HG03571 (cell line): ENCODE measurements around the gene ADRA1B.
A peak's percentile ranks its signal among the peaks of the same experiment; 100 is the strongest.
"Not testable (repeated sequence)": the region's sequence is repeated elsewhere in the genome, so short reads cannot be mapped to it uniquely, and the experiment has no call there.

ENCODE experiments used
- ATAC-seq: cut with Tn5 transposase; IDR thresholded peaks from one replicate; pipeline ENCODE4 v1.9.1; 2021; ENCODE audit not compliant: unreplicated experiment

The ADRA1B gene

GRCh38 chr5:159965838-159966128 is 49.5 kb downstream of the ADRA1B start:
- not testable (repeated sequence) for ATAC-seq

DNA sequence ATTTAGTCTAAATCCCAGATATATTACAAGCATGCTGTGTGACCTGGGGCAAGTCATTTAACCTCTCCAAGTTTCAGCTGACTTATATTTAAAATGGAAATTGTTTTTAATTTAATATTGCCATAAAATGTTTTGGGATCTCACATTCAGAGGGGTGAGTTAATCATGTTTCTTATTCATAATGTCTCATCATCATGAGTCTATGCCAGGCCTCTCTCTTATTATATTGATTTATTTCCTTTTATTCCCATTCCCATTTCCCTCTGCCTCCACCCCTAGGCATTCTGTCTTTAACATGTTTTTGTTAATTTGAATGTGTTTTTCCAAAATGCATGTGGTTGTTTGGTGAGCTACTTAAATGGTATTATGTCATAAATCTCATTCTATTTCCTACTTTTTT is 53.7 kb downstream of the ADRA1B start:
- ATAC-seq = no peak

DNA sequence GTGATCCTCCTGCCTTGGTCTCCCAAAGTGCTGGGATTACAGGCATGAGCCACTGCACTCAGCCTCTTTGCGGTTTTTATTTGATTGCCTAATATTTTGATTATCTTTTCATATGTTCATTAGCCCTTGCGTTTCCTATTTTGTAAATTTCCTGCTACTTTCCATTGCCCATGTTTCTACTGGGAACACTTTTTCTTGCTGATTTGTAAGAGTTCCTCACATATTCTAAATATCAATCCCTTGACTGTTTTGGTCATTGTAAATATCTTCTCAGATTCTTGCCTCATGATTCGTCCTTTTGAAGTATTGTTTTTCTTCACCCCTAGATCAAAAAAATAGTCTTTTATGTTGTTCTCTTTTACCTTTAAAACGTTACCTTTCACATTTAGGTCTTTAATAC is 54.8 kb downstream of the ADRA1B start:
- no peak for ATAC-seq

DNA sequence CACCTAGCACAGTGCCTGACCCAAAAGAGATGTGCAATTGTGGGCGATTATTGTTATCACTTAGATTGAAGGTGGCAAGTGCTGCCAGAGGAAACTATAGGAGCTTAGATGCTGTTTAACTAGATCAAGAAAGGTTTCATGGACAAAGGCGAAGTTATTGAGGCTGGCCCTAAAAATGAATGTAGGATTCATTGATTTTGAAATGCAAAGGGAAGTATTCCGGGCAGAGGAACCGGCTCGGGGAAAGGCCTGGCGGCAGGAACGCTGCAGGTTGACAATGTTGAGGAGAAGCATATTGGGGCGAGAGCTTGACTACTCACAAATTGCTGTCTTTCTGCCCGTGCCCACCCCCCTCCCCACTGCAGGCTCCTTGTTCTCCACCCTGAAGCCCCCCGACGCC is 55.2 kb downstream of the ADRA1B start:
- ATAC-seq = no peak

DNA sequence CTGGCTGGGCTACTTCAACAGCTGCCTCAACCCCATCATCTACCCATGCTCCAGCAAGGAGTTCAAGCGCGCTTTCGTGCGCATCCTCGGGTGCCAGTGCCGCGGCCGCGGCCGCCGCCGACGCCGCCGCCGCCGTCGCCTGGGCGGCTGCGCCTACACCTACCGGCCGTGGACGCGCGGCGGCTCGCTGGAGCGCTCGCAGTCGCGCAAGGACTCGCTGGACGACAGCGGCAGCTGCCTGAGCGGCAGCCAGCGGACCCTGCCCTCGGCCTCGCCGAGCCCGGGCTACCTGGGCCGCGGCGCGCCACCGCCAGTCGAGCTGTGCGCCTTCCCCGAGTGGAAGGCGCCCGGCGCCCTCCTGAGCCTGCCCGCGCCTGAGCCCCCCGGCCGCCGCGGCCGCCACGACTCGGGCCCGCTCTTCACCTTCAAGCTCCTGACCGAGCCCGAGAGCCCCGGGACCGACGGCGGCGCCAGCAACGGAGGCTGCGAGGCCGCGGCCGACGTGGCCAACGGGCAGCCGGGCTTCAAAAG is 55.7 kb downstream of the ADRA1B start:
- no peak for ATAC-seq

GRCh38 chr5:159972538-159973362 is 56.5 kb downstream of the ADRA1B start:
- ATAC-seq = no peak

DNA sequence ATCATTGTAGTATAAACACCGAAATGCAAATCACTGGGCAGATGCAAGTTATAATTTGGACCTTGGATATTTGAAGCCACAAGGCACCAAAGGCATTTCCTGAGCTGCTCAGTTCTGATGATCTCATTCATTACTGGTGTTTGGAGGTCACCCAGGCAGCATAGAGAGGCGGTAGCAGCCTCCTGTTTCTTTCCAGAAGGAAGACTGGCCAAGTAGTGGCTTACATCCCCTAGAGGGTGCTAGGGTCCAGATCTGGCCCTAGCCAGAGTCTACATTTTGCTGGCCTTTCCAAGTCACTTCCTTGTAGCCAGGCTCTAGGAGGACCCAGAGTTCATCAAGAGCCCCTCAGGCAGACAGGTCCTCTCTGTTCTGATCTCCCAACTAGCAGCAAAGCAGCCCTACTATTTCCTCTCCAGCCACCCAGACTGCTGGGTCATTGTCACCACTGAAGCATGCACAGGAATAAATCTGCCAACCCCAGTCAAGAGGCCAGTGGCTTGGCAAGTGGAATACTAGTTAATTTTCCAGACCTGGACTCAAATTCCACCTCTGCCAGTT is 59.3 kb downstream of the ADRA1B start:
- no peak for ATAC-seq

DNA sequence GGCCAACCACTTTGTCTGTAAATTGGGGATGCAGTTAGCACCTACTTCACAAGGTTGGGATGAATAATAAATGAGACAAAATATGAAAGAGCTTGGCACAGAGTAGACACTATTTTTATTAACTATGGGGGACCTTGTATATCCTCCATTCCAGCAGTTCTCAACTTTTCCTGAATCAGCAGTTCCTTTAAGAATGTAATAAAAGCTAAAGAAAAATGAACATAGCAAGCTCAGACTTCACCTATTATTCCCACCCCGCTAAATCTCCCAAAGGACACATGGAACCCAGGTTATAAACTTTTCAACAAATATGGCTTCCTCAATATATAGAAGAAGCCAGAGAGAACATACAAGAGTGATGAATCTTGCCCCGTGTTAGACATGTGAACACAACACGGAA is 60.6 kb downstream of the ADRA1B start:
- ATAC-seq = no peak

DNA sequence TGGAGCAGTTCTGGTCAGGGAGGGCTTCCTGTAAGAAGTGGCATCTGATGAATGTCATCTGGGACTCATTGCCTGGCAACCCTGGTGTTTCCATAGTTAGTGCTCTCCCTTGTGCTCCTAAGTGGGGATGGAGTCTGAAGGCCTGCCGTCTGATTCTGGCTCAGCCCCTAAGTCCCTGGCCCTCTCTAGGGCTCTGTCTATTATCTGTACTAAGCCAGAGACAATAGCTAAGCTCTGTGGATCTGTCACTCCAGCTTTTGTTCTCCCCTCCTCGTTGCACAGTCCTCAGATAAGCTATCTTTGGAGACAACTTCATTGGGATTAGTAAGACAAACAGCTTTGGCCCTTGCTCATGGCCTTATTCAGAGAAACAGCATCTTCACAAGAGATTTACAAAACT is 62.1 kb downstream of the ADRA1B start:
- ATAC-seq = no peak

DNA sequence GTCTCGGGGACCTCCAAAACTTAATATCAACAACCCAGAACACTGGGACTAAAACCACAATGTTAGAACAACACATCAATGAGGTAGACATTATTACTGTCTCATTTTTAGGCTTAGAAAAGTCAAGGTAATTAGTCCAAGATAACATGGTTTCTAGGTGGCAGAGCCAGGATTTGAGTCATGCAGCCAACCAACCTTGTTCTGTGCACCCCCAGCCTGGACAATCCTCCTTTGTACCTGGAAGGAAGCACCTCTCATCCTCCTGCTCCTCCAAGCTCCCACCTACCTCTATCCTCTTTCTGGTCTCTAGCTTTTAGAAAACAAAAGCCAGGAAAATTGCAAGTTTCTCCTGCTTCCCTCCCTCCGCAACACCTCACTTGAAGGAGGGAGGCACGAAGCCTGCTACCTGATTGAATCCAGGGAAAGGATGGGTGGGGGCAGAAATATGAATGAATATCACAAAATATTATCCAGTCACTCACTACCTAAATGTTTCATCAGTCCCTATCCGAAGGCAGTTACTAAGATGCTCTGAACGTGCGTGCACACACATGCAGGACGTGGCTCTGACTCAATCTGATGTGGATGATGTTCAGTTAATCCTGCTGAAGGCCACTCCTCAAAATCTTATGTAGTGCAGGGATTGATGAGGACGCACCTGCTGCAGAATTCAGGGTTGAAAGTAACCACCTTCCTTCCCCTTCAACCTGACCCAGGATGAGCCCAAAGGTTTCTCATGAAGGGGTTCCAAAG is 66.3 kb downstream of the ADRA1B start:
- ATAC-seq = no peak

DNA sequence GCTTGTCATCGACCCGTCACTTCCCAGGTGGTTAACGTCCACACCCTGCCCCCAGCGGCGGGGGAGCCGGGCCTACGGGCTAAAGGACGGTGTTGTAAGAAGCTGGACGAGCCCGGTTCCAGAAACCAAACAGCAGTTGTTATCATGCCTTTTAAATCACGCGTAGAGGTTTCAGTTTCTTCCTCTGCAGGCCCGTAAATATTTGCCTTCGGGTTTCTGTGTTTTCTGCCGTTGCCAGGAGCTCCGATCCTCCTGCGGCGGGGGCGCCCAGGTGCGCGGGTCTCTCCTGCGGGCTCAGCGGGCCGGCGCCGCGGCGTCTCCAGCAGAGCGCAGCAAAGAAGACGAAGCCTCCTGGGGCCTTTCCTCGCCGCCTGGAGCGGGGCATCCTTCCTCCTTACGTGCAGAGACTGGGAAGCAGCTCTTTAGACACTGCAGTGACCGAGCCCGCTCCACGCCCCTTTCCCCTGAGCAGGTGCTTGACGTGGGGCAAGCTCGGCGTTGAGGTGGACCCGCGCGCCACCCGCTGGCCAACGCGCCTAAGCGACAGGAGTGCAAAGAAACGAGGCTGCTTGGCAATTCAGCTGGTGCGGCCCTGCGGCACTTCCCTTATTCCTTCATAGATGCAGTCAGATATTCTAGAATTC is 70.9 kb downstream of the ADRA1B start:
- peak; percentile 86 for ATAC-seq

GRCh38 chr5:159990506-159990905 is 74.2 kb downstream of the ADRA1B start:
- ATAC-seq = no peak

DNA sequence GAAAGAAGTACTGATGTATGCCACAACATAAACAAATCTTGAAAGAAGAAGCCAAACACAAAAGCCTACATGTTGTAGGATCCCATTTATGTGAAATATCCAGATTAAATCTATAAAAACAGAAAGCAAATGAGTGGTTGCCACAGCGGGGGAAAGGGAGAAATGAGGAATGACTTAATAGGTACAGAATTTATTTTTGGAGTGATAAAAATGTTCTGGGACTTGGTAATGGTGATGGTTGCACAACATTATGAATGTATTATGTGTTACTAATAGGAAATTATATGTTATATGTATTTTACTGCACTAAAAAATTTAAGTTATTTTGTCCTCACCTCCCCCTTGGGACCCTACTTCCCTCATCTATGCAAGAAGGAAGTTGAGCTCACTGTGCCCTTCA is 76.3 kb downstream of the ADRA1B start:
- no peak for ATAC-seq

DNA sequence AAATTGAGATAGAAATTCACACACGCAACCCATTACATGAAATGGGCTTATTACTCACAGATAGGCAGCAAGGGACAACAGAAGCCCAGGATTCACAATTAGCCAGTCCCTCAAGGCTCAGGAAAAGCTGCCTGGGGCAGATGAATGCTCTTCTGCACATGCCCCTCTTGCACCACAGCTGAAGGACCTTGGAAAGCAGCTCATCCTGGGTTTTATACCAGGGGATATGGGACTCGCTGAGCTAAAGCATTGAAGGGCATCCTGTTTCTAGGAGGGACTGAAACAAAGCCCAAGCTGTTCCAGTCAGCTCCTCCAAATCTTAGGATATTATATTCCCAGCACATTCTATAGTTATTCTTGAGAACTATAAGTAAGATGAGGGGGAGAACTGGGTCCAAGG is 76.9 kb downstream of the ADRA1B start:
- no peak for ATAC-seq

DNA sequence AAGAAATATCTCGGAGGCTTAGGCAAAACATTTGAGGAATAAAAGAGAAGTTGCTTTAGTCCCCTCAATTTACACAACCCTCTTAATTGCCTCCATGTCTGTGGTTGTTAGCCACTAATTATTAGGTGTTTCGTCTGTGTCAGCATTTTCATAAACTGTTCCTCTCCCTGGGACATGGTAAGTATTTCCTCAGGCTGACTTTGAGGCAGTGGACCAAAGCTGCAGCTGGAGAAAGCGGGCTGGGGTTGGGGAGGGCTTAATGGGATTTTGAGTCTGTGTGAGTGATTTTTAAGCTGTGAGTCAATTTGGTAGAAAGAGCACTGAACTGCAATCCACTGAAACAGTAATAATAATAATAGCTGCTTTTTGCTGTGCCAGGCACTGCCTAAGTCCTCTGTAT is 79.6 kb downstream of the ADRA1B start:
- no peak for ATAC-seq

DNA sequence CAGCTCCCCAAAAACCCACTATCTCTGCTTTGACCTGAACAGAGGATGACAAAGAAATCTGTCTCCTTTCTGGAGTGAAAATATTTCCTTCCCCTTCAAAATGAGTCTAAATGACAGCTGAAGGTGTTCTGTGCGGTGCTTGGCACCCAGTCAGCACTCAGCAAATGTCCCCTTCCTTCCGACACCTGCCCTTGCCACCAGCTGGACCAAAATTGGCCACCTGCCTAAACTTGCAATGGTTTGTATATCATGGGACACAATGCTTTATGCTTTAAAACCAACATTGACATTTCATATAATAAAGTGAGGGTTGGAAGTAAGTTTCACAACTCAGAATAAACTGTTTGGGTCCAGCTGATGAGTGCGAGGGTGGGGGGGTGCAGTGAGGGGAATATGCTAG is 85.2 kb downstream of the ADRA1B start:
- ATAC-seq = no peak

DNA sequence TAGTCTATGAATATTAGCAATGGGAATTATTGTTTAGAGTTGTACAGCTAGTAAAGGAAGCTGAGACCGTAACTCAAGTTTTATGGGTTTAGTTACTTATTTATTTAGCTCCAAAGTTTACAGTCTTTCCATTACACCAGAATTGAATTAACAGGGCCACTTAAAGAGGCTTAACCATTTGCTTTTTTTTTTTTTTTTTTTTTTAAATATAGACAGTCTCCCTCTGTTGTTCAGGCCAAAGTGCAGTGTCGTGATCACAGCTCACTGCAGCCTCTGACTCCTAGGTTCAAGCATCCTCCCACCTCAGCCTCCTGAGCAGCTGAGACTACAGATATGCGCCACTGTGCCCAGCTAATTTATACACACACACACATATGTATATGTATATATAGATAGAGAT is 91.2 kb downstream of the ADRA1B start:
- ATAC-seq = no peak

GRCh38 chr5:160008529-160008876 is 92.2 kb downstream of the ADRA1B start:
- peak; percentile 1 for ATAC-seq

DNA sequence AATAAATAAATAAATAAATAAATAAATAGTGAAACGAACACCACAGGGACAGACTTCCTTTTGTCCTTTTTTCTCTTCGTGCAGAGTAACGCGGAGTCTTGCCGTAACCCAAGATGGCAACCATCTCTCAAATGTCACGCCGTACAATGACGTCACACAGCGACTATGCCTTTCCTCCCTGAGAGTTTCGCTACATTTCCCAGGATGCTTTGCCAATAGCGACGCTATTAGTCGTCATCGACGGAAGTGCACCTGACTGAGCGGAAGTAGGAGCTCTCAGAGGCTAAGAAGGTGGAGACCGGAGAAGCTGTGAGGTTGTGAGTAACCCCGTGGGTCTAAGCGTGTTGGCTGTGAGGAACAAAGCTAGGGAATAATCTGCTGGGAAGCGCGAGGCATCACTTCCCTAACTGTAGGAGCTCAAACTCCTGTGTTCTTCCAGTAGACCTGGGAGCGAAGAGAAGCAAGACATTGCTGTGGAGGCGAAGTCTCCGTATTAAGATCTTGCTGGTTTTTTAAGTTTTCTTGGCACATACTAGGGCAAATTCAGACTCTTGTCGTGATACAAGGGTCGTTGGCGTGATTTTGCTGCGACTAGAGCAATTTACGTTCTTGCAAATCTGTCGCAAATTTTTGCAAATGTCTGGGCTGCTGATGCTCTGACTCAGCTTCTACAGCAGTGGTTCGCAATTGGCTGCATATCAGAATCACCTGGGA is 92.8 kb downstream of the ADRA1B start, which contains the start of gene TTC1:
TSS of gene TTC1 (plus strand) at position 263 of the 714 bp plus-strand sequence. CDS start 1,390 bp downstream, outside the sequence.
- ATAC-seq = peak; percentile 99

GRCh38 chr5:160009591-160009989 is 93.3 kb downstream of the ADRA1B start:
- ATAC-seq = no peak

DNA sequence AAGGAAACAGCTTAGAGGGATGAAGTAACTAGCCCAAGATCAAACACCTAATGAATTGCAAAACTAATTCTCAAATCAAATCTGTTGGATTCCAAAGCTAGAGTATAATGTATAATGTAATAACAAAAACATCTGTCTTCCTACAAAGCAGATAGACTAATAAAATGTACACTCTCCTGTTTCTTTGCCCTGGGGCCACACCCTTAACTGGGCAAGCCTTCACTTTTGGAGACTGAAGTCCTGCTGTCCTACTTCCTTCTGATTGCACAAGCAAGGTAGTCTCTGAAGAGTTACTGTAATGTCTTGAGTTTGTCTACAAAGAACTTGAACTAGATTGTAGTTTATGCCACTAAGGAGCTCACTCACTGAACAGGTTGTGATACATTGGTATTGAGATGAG is 95.2 kb downstream of the ADRA1B start:
- no peak for ATAC-seq
